K562 (cell line): ENCODE data around the gene FCHSD1. TPM values are rescaled to one million over a fixed set of nuclear protein-coding genes. Genes with fewer than 3 reads are reported as not detected.

ENCODE experiments used
- ATAC-seq: fragments of 200-7000 bp; cut with Tn5 transposase; 3 replicates; pipeline ENCODE4 v1.9.1; 2020; ENCODE audit warnings: moderate library complexity
- BruUV-seq: library from RNA; stranded (reverse); fragments of 400-500 nt; replicated peaks from 2 replicates; lab custom pipeline; 2021; lab: Mats Ljungman, UMichigan
- CTCF ChIA-PET: fragments of 300-600 bp; formaldehyde crosslinking; extraction: SDS; loops from one replicate; lab custom pipeline; 2021; ENCODE audit warnings: low intra/inter-chr PET ratio; lab: Yijun Ruan, JAX
- POLR2A ChIA-PET: fragments of 300-600, 350-650 bp; sonication (Branson Sonifier 250); formaldehyde crosslinking; extraction: SDS; loops from one replicate; lab custom pipeline; 2021; ENCODE audit warnings: antibody characterized with exemption, inconsistent platforms; lab: Yijun Ruan, JAX
- DNase-seq, 4 experiments: peaks; one replicate each; pipeline versions ENCODE4 v3.0.0 to v3.0.0-alpha.2; 2011 to 2018; ENCODE audit warnings: low spot score in 3 of 4, mixed read lengths in 3 of 4; ENCODE audit errors: extremely low read depth in 1 of 4
- FAIRE-seq: peaks from 2 replicates; lab custom pipeline; 2011; peaks lifted over from hg19 to GRCh38; lab: Jason Lieb, UNC
- H2AFZ ChIP-seq: 2 replicates; pipeline ENCODE4 v1.6.0; 2011; ENCODE audit warnings: low read depth, low read length, control low read depth, inconsistent platforms
- H3K27ac ChIP-seq: fragments of 200-600 bp; 3 replicates; pipeline ENCODE4 v1.8.0; 2011; ENCODE audit warnings: low read depth, mild to moderate bottlenecking, control low read depth, inconsistent platforms, low read length, moderate library complexity, mixed read lengths; ENCODE audit errors: extremely low read depth
- H3K27me3 ChIP-seq, 2 experiments: fragments of 300-600 bp in 1 of 2; 2 replicates in 1 of 2; 3 replicates in 1 of 2; pipeline versions ENCODE4 v1.6.0 to v1.8.0; 2011; ENCODE audit warnings: inconsistent platforms in 2 of 2, low read length in 2 of 2, mild to moderate bottlenecking in 1 of 2, mixed read lengths in 1 of 2, moderate library complexity in 1 of 2; ENCODE audit not compliant: control insufficient read depth in 2 of 2, insufficient read depth in 2 of 2
- H3K36me3 ChIP-seq: fragments of 300-600 bp; 3 replicates; pipeline ENCODE4 v1.8.0; 2011; ENCODE audit warnings: mild to moderate bottlenecking, low read length, inconsistent platforms; ENCODE audit not compliant: control insufficient read depth, insufficient read depth
- H3K4me1 ChIP-seq, 2 experiments: fragments of 200-600 bp in 1 of 2; replicated peaks in 1 of 2; 2 replicates in 1 of 2; 3 replicates in 1 of 2; pipeline versions ENCODE4 v1.5.1 to v1.8.0; 2011; ENCODE audit warnings: inconsistent platforms in 2 of 2, low read length in 2 of 2, mild to moderate bottlenecking in 1 of 2, mixed read lengths in 1 of 2, moderate library complexity in 1 of 2; ENCODE audit not compliant: control insufficient read depth in 2 of 2, insufficient read depth in 2 of 2
- H3K4me2 ChIP-seq: 2 replicates; pipeline ENCODE4 v1.6.1; 2011; ENCODE audit warnings: low read length, control low read depth, inconsistent platforms, mixed read lengths; ENCODE audit not compliant: insufficient read depth
- H3K4me3 ChIP-seq: fragments of 200-600 bp; sonication (generic), shearing (Covaris generic); 2 replicates; pipeline ENCODE4 v1.5.1; 2016; ENCODE audit warnings: control low read depth, inconsistent platforms
- H3K79me2 ChIP-seq: fragments of 200-600 bp; 3 replicates; pipeline ENCODE4 v1.8.0; 2011; ENCODE audit warnings: low read length, inconsistent platforms; ENCODE audit not compliant: control insufficient read depth, insufficient read depth
- H3K9ac ChIP-seq, 2 experiments: 2 replicates each; pipeline versions ENCODE4 v1.6.0 to v1.6.1; 2011; ENCODE audit warnings: low read depth in 2 of 2, low read length in 2 of 2, control low read depth in 1 of 2, inconsistent platforms in 1 of 2, mild to moderate bottlenecking in 1 of 2, mixed read lengths in 1 of 2; ENCODE audit not compliant: insufficient read depth in 1 of 2
- H3K9me1 ChIP-seq: one replicate; pipeline ENCODE4 v1.6.0; 2011; ENCODE audit warnings: inconsistent platforms, mild to moderate bottlenecking, low read length, moderate library complexity; ENCODE audit not compliant: control insufficient read depth, insufficient read depth
- H3K9me3 ChIP-seq: replicated peaks from 2 replicates; pipeline ENCODE4 v1.5.1; 2011; ENCODE audit warnings: low read depth, low read length, inconsistent platforms; ENCODE audit not compliant: control insufficient read depth, insufficient read depth
- H4K20me1 ChIP-seq: replicated peaks from 2 replicates; pipeline ENCODE4 v1.6.1; 2011; ENCODE audit warnings: low read length, inconsistent platforms, mixed read lengths; ENCODE audit not compliant: control insufficient read depth, insufficient read depth
- CHD1 ChIP-seq: fragments of 200-600 bp; sonication (generic); IDR thresholded peaks from one replicate; pipeline ENCODE4 v1.6.1; 2012; ENCODE audit warnings: mild to moderate bottlenecking, moderate library complexity, low read length, inconsistent platforms
- FOS ChIP-seq: IDR thresholded peaks from 3 replicates; pipeline ENCODE4 v1.6.1; 2011; ENCODE audit not compliant: insufficient read length; ENCODE audit errors: extremely low read depth
- LCOR ChIP-seq: sonication (generic); formaldehyde crosslinking; IDR thresholded peaks from 2 replicates; pipeline ENCODE4 v1.8.0; 2022; ENCODE audit warnings: mild to moderate bottlenecking, missing genetic modification reagents
- NFXL1 ChIP-seq: fragments of 450-650 bp; formaldehyde crosslinking; IDR thresholded peaks from 2 replicates; pipeline ENCODE4 v1.4.0; 2021; ENCODE audit warnings: mild to moderate bottlenecking
- POLR2H ChIP-seq: IDR thresholded peaks from 2 replicates; pipeline ENCODE4 v1.6.1; 2016; ENCODE audit warnings: missing genetic modification characterization, low read depth, mild to moderate bottlenecking, control low read depth, missing compliant biosample characterization, moderate library complexity
- PTRF ChIP-seq: fragments of 450-650 bp; IDR thresholded peaks from 2 replicates; pipeline ENCODE4 v1.6.1; 2016; ENCODE audit warnings: mild to moderate bottlenecking, missing genetic modification characterization, missing compliant biosample characterization
- RFX5 ChIP-seq: IDR thresholded peaks from 2 replicates; pipeline ENCODE4 v1.6.1; 2011; ENCODE audit warnings: low read depth, mild to moderate bottlenecking, improper control_type of control experiment, low read length
- RUNX1 ChIP-seq: sonication (generic); IDR thresholded peaks from 2 replicates; pipeline ENCODE4 v1.6.1; 2016; ENCODE audit warnings: antibody characterized with exemption, low read depth
- STAT5B ChIP-seq: fragments of 250-450 bp; sonication (Bioruptor Pico); IDR thresholded peaks from 2 replicates; pipeline ENCODE4 v1.8.0; 2021; ENCODE audit warnings: mild to moderate bottlenecking, inconsistent platforms
- ZNF699 ChIP-seq: fragments of 250-450 bp; sonication (Bioruptor Pico); IDR thresholded peaks from 2 replicates; pipeline ENCODE4 v1.8.0; 2021; ENCODE audit warnings: mild to moderate bottlenecking, moderate library complexity; ENCODE audit not compliant: insufficient replicate concordance
- WGBS: fragments of 100-300 bp; shearing (Covaris generic); methylation state at CpG from one replicate; pipeline ENCODE4 v1.1.6; 2016; ENCODE audit warnings: low coverage, mixed read lengths; ENCODE audit not compliant: insufficient coverage; ENCODE audit errors: missing lambda C conversion rate; 5-methylcytosine and 5-hydroxymethylcytosine counted together
- in situ Hi-C: fragments of 300-500 bp; cut with MboI; formaldehyde crosslinking; loops from 4 replicates; pipeline ENCODE4 v1.15.0; 2018; ENCODE audit warnings: inconsistent platforms, mixed read lengths
- intact Hi-C: fragments of 100-400 bp; cut with micrococcal nuclease; formaldehyde crosslinking; loops from 2 replicates; pipeline ENCODE4 v1.14.2; 2022
- polyA plus RNA-seq, 8 experiments: library from polyadenylated mRNA; depleted of rRNA in 4 of 8; stranded (reverse) in 5 of 8; unstranded in 3 of 8; fragments of >200 nt; fragmentation: Nextera tagmentation in 2 of 8; fragmentation: Illumina TruSeq in 1 of 8; extraction: Ambion mirVana in 2 of 8; extraction: Trizol in 1 of 8; gene quantifications; 2 replicates each; pipeline versions ENCODE4 v1.2.1 to v1.2.3, GENCODE V29; 2011 to 2014; ENCODE audit warnings: inconsistent platforms in 1 of 8, missing spikeins in 1 of 8
- total RNA-seq, 7 experiments: library from RNA; depleted of rRNA in 6 of 7; stranded (reverse); fragments of >200 nt in 6 of 7; fragmentation: Illumina TruSeq in 2 of 7; extraction: Trizol in 2 of 7; gene quantifications; 2 replicates each; pipeline versions ENCODE4 v1.2.1 to v1.2.3, GENCODE V29; 2011 to 2021; ENCODE audit warnings: low replicate concordance in 1 of 7

Gene FCHSD1
- total and polyA plus RNA-seq, 9 of the 15 experiments (the other 6 are each of a cell fraction or from before 2014, with no cell fraction given), result 0.35 to 37.5 (median 13.6) TPM

- H3K4me2 ChIP-seq, result no peak overlapping the region
- intact Hi-C loops, result no loop called here
- no peak for FAIRE-seq
- 76% methylated on average over 9 of the region's 9 CpGs for WGBS
- no peak overlapping the region for H3K27ac ChIP-seq
- CTCF ChIA-PET, result no interaction called here
- no peak overlapping the region for H3K4me3 ChIP-seq
- in situ Hi-C loops, result no loop called here
- H4K20me1 ChIP-seq, result no peaks in the 10 kb centered on the region
- no TSS peak for BruUV-seq
- no peak for ATAC-seq
- H3K4me1 ChIP-seq, result peaks cover 5 to 13% of the 10 kb centered on the region in 2 experiments
- peaks cover 5% of the 10 kb centered on the region for H3K9me1 ChIP-seq
- H3K27me3 ChIP-seq, result no peaks in the 10 kb centered on the region
- DNase-seq, result no peak
- POLR2A ChIA-PET, result interaction anchor here (0.7 kb wide), 1 partner anchor 679 kb away, joined by 3 read pairs; no protein-coding TSS in a partner anchor
- no peaks in the 10 kb centered on the region for H3K9me3 ChIP-seq
- H2AFZ ChIP-seq, result no peak overlapping the region
- H3K79me2 ChIP-seq, result no peaks in the 10 kb centered on the region
- H3K36me3 ChIP-seq, result peaks cover 11% of the 10 kb centered on the region; the same call in 2 of the 3 replicates
- TF ChIP-seq LCOR (CRISPR knock-in tag) (no peak), FOS (no peak), POLR2H (tag) (no peak), RFX5 (no peak), PTRF (tag) (no peak), RUNX1 (no peak), NFXL1 (CRISPR knock-in tag) (no peak), ZNF699 (CRISPR knock-in tag) (no peak), STAT5B (CRISPR knock-in tag) (no peak), CHD1 (no peak)
- no peak overlapping the region; a peak in 1 of 4 replicates for H3K9ac ChIP-seq
Measured at GRCh38 chr5:141656396-141656795, 5.2 kb upstream of the FCHSD1 start.
